ENCODE results near the gene LCN1. TPM values are rescaled to one million over a fixed set of nuclear protein-coding genes. Genes with fewer than 3 reads are reported as not detected.
"Not testable (repeated sequence)": the region's sequence is repeated elsewhere in the genome, so short reads cannot be mapped to it uniquely, and the experiment has no call there.

The LCN1 gene
- total RNA-seq, 1 donor from 2014 or later = not detected

DNA sequence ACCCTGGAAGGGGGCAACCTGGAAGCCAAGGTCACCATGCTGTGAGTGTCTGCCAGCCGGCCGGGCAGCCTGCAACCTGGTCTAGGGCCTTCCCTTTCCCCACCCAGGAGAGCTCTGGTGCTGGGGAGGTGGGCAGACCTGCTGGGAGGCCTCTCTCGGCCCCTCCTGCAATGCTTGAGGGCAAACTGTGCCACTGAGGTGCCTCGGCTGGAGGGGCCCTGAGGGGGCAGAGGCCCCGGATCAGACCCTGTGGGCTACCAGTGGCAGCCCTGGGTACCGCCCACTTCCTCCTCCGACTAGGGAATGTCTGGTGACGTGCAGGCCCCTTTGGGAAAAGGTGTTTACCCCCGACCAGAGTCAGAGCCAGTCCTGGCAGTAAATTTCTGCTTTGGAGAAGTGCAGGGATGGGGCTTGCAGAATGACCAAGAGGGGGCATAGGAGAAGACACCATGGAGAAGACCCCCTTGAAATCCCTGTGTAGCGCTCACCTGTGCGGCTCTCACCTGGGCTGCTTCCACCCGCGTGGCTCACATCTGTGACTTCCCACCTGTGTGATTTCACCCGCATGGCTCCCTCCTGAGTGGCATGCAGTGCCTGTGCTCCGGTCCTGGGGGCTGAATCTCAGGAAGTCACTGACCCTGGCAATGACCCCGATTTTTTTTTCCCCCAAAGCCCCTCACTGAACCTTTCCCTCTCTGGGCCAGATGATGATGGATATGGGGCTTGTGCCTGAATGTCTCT is 1.1 kb downstream of the LCN1 start:
- DNase-seq (ENCODE audit: low read depth in 2 of 2) = no peak

DNA sequence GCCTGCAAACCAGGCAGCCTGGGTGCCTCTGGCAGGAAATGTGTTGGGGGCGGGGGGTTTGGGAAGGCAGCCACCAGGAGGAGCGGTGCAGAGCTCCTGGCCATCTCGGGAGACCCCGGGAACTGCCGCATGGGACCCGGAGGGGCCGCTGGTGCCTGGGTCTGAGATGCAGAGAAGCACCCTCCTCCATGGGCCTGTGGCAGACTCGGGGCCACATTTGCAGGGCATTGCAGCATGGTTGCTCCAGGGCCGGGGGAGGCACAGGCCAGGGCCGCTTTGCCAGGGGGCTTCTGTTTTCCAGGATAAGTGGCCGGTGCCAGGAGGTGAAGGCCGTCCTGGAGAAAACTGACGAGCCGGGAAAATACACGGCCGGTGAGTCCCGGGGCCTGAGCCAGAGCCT is 1.7 kb downstream of the LCN1 start:
- DNase-seq (ENCODE audit: low read depth in 2 of 2) = no peak

DNA sequence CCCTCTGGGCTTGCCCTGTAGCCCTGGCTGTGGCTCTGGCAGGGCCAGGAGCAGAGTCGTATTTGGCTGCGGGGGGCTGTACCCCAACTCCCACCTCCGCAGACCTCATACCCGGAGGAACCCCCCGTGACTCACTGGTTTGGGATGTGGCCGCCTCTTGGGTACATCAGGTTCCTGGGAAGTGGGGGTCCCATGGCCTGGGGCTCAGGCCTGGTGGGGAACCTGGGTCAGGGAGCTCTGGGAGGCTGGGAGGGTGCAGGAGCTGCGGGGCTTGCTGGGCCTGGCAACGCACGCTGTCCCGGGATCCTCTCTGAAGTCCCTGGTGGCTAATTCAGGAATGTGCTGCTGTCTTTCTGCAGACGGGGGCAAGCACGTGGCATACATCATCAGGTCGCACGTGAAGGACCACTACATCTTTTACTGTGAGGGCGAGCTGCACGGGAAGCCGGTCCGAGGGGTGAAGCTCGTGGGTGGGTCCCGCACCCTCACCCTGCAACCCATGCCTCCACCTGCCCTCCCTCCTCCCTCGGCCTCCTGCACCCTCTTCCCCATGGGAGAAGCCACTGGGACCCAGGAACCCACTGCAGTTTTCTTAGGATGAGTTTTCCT is 2.4 kb downstream of the LCN1 start:
- DNase-seq (ENCODE audit: low read depth in 2 of 2) = no peak

DNA sequence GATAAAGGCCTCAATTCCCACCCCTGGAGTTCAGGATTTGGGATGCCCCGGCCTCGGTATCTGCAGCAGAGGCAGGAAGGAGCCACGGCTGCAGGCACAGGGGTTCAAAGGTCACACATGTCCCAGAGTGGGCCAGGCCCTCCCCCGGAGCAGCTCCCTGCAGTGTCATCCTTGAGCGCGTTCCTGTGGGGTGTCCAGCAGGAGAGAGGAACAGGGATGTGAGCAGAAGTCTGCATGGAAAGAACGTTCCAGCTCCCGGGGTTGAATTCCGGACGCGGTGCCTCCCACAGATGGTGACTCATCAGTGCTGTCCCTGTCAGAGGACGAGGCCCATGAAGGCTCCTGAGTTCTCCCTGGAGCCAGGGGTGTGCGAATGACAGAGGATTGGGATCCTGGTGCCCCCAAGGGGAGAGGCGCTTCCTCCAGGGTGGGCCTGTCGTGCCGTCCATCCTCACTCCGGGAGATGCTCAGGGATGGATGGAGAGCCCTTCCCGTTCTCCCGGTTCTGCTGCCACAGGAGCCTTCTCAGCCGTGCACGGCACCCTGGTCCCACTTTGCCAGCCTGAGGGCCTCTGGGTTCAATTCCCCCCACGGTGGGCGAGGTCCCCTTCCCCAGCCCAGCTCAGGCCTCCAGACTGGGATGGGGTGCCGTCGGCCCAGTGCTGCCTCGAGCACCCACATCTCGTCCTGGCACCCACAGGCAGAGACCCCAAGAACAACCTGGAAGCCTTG is 3.1 kb downstream of the LCN1 start:
- no peak for DNase-seq (ENCODE audit: low read depth in 2 of 2)

DNA sequence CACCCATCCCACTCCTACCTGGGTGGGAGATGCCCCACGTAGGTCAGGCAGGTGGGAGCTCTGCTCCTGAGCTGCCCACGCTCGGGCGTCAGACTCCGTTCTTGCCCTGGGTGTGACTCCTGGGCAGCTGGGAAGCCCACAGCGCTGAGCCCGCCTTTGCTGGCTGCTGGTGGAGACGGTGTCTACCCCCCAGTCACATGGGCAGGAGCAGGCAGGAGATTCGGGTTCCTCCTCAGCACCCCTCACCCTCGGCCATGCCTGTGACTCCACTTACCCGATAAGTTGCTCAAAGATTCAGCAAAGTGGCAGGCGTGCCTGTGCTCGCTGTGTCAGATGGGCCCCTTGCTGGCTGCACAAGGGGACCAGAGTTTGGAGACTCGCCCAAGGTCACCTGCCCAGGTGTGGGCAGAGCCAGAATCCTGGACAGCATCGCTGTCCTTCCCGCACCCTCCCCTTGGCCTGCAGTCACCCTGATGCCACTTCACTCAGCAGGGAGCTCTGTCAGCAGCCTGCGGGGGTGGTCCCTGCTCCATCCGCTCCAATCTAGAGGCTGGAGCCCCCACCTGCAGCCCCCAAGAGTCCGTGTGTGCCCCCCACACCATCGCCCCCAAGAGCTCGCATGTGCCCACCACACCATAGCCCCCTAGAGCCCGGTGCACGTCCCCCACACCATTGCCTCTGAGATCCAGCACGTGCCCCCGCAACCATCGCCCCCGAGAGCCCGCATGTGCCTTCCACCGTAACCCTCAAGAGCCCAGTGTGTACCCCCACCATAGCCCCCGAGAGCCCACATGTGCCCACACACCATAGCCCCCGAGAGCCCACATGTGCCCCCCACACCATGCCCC is 4.2 kb downstream of the LCN1 start:
- DNase-seq (ENCODE audit: low read depth in 2 of 2) = no peak

DNA sequence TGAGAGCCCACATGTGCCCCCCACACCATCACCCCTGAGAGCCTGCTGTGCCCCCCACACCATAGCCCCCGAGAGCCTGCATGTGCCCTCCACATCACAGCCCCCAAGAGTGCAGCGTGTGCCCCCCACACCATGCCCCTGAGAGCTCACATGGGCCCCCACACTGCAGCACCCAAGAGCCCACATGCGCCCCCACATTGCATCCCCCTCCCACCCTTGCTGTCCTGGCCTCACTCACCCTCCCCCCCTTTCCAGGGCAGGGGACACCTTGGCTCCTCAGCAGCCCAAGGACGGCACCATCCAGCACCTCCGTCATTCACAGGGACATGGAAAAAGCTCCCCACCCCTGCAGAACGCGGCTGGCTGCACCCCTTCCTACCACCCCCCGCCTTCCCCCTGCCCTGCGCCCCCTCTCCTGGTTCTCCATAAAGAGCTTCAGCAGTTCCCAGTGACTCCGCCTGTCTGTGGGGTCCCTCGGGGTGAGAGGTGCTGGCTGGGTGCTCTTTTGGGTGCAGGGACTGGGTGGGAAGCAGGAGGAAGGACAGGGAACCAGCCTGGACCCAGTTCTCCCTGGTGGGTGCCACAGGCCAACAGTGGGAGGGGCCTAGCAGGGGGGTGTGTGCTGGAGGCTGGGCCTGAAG is 5.0 kb downstream of the LCN1 start:
- DNase-seq (ENCODE audit: low read depth in 2 of 2) = no peak

DNA sequence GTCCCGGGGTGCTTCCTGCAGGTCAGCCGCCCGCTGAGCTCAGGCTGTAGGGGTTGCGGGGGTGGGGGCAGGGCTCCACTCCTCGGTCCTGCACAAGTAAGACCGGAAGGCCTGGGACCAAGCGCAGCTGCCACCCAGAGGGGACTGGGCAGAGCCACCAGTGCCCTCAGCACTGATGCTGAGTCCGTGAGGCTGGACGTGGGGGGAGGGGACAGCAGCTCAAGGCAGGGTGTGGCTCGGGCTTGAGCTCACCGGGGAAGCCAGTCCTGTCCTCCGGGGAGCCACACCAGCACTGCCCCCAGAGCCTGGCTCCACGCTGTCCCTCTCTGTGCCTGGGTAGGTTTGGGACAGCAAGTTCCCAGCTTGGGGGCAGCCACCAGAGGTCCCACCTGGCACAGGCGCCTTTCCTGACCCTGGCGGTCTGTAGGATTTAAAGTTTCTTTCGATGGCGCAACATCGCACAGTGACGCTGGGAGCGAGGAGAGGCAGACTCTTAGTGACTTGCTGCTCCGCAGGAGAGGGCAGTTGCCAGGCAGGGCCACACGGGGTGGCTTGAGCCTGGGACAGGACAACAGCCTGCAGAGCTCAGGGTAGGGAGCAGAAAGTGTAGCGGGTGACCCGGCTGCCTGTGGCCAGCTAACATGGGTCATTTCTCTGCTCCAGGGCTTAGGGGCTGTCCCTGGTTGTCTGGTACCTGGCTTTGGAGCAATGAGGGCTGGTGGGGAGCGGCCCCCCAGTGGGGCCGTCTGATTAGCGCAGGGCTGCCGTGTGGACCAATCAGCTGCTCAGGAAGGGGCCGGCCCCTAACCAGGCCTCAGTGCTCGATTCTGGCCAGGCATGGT is 5.7 kb downstream of the LCN1 start:
- no peak for DNase-seq (ENCODE audit: low read depth in 2 of 2)

DNA sequence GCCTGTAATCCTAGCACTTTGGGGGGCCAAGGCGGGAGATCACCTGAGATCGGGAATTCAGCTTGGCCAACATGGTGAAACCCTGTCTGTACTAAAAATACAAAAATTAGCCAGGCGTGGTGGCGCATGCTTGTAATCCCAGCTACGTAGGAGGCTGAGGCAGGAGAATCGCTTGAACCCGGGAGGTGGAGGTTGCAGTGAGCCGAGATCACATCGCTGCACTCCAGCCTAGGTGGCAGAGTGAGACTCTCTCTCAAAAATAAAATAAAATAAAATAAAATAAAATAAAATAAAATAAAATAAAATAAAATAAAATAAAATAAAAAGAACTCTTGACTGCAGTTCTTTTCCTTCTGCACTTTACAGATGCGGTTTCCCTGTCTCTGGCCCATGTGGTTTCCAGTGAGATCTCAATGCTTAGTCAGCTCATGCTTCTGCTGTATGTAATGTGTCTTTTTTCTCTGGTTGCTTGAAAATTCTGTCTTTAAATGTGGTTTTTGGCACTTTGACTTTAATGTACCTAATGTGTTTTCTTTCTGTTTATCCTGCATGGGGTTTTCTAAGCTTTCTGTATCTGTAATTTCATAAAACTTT is 7.7 kb downstream of the LCN1 start:
- not testable (repeated sequence) for DNase-seq (ENCODE audit: low read depth in 2 of 2)

DNA sequence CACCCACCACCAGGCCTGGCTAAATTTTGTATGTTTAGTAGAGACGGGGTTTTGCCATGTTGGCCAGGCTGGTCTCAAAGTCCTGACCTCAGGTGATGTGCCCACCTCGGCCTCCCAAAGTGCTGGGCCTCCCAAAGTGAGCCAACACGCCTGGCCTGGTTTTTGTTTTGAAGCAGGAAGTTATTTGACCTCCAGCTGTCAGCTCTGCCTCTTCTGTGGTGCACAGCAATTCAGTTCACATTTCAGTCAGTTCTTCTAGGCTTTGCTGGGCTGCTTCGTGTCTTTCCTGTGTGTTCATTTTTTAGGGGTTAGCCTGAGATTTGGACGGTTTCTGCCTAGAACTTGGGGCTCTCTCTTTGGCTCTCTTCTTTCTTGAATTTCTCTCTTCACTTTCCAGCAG is 8.9 kb downstream of the LCN1 start:
- no peak for DNase-seq (ENCODE audit: low read depth in 2 of 2)

DNA sequence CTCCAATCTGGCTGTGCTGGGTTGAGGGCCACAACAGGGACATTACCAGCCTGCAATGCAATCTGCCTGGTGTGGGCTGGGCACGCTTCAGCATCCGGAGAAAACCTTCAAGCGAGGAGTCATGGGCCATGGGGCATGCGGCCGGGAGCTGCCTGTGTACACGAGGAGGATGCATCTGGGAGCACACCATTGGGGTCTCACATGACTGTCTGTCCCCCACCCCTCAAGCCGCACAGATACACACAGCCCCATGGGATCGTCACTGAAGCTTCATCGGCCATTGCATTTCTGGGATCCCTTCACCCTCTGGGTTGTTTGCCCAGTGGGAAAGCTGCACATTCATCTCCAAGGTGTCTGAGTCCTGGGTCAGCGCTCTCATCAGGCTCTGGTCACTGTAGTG is 9.9 kb downstream of the LCN1 start:
- no peak for DNase-seq (ENCODE audit: low read depth in 2 of 2)

DNA sequence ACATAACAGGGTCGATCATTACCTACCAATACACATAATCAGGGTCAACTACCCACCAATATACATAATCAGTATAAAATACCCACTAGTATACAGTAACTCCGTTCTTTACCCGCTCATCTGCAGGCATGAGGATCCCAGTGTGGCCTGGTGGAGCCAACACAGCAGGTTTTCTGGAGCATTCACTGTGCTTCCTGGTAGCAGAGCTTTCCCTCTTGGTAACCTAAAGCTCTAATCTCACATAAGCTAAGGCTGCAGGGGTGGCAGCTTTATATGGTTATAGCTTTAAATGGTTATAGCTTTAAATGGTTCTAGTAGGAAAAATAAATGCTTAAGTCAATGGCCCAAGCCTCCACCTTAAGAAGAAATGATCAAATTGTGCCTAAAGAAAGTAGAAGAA is 11.9 kb downstream of the LCN1 start:
- no peak for DNase-seq (ENCODE audit: low read depth in 2 of 2)

DNA sequence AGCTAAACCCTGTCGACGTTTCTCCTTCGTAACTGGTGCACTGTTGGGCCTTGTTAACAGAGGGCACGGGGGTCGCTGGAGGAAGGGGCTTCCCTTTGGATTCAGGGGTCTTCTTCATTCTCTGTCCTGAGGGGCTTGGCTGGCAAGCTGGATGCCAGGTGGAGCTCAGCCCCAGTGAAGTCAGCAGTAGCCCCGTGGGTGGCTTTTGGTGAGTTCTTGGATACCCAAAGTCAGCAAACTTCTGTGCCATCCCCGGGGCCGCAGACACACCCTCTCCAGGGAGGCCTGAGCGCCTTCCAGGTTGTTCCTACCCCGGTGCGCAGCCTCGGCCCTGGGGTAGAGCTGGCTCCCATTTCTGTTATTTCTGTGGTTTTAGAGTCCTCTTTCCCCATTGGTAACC is 12.4 kb downstream of the LCN1 start:
- DNase-seq (ENCODE audit: low read depth in 2 of 2) = no peak

DNA sequence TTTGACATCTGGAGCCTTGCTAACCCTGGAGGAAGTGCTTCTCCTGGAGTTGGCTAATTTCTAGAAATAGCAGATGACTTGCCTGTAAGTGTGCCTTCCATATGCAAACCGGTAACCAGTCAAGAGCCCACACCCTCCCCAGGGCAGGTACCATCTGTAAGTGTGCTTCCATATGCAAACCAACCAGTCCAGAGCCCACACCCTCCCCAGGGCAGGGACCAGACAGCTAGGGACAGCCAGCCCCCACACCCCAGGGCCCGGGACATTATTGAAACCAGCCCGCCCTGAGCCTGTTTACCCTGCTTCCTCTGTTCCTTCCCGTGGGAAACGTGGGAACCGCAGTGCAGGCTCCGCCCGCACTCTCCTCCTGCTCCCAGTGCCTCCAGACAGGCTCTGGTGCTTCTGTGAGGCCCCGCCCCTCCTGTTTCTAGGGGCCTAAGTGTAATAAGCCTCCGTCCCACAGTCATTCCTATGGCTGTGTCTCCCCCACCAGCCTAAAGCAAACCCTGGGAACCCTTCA is 13.0 kb downstream of the LCN1 start:
- not testable (repeated sequence) for DNase-seq (ENCODE audit: low read depth in 2 of 2)

DNA sequence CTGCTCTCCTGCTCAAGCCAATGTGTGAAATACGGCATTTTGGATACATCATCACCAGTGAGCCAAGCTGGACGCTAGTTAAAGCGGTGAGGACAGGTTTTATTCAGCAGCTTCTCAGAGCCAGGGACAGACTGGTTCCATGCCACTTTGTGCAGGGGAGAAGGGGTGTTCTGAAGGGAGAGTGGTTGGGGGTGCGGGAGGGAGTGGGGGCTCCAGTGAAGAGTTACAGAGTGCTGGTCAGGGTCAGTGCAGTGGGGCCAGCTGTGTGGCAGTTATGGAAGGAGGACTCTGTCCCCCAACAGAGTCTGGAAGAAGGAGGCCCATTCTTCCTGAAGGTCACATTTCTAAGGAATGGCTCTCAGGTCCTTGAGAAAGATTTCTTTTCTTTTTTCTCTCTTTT is 13.6 kb downstream of the LCN1 start:
- DNase-seq (ENCODE audit: low read depth in 2 of 2) = not testable (repeated sequence)

DNA sequence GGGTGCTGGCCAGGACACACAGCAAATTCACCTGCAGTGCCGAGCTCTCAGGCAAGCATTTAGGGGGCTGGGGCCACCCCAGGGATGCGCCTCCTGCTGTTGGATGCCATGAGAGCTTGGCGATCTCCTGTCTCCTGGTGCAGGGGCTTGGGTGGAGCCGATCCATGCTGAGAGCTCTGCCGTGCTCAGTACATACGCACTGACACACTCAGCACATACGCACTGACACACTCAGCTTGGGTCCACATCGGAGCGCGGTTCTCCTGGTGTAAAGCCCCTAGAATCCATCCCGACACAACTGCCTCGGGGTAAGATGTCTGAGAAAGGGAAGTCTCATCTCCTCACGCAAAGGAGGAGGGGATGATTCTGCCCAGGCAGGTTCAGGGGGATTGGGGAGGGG is 14.4 kb downstream of the LCN1 start:
- DNase-seq (ENCODE audit: low read depth in 2 of 2) = not testable (repeated sequence)

DNA sequence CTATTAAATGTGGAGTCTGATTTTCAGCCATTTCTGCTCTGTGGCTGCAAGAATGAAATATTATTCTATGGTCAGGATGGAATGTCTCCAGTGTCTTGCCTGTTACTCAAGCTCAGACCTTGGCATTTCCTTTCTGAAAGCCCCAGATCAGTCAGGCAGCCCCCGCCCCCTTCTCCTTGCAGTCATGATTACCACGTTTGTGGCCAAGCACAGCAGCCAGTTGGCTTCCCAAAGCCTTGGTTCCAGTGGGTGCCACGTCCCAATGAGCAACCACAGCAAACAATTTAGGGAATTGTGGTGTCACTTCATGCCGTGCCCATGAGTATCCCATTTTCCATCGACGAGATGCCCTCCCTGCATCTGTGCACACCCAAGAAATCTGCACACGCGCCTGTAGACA is 15.0 kb downstream of the LCN1 start:
- DNase-seq (ENCODE audit: low read depth in 2 of 2) = no peak

DNA sequence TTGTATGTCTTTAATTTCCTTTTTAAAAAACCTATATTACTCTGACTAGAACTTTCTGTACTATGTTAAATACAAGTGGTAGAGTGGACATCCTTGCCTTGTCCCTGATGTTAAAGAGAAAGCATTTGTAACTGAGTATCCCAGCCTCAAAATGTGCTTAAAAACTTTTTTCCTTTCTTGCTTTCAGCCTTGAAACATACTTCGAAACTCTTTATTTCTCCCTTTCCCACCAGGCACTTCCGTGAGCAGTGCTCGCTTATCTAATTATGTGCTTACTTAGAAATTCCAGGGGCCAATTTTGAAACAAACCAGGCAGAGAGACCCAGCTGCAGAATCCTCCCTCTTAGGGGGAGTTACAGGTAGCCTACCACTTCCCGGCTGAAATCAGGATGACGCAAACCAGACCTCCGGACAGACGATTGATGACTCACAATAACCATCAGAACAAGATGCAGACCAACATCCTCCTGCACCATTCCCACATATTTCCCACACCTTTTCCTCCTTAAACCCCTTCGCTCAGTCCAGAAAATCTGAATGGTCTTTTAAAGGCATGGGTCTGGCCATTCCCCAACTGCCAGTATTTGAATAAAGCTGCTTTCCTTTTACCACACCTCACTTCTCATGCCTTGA is 22.1 kb downstream of the LCN1 start:
- DNase-seq (ENCODE audit: low read depth in 2 of 2) = peak in 1 of 2 donors; percentile 15

DNA sequence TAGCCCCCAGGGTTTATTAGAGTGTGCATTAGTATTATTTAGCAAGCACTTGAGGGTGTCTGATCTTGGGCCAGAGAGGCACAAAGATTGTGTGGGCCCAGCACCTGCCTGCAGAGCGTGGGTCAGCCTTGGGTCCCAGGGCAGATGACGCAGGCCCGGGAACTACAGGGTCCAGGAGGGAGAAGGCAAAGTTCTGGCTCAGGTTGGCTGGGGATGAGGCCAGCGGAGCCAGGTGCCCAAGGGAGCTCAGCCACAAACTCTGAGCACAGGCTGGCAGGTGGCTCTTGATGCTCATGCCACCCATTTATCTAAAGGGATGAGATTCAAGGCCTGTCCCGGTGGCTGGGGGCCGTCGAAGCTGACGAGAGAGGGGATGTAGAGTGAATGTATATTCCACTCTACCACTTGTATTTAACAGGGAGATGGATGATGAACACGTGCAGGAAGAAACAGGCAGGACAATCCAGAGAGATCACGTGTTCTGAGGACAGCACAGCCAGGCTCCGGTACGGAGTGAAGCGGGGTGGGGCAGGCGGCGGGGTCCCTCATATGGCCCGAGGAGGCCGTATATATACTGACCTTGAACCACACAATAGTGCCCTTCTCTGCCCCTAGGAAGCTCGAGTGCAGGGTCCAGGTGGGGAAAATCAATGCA is 23.9 kb downstream of the LCN1 start:
- DNase-seq (ENCODE audit: low read depth in 2 of 2) = no peak

Measured in dermis microvascular lymphatic vessel endothelial cell (primary cell).